Endodermal cell (in vitro differentiated cells): ENCODE measurements around the gene ERCC1. TPM values are rescaled to one million over a fixed set of nuclear protein-coding genes. Genes with fewer than 3 reads are reported as not detected.

Source experiments
- DNase-seq: peaks from one replicate; pipeline ENCODE4 v3.0.0-alpha.2; 2017
- H3K27ac ChIP-seq: 2 replicates; pipeline ENCODE4 v1.5.1; 2013; ENCODE audit warnings: mild to moderate bottlenecking, low read depth, low read length, moderate library complexity
- H3K27me3 ChIP-seq: 2 replicates; pipeline ENCODE4 v1.6.1; 2013; ENCODE audit warnings: mild to moderate bottlenecking, low read length, moderate library complexity; ENCODE audit not compliant: insufficient read depth, control insufficient read depth, poor library complexity, severe bottlenecking
- H3K36me3 ChIP-seq: 2 replicates; pipeline ENCODE4 v1.7.0; 2013; ENCODE audit warnings: mild to moderate bottlenecking, low read length, moderate library complexity; ENCODE audit not compliant: control insufficient read depth, insufficient read depth
- H3K4me1 ChIP-seq: one replicate; pipeline ENCODE4 v1.7.0; 2013; ENCODE audit warnings: low read length; ENCODE audit not compliant: control insufficient read depth, insufficient read depth
- H3K4me3 ChIP-seq: 2 replicates; pipeline ENCODE4 v1.5.1; 2013; ENCODE audit warnings: mild to moderate bottlenecking, low read length, moderate library complexity
- H3K9ac ChIP-seq: 2 replicates; pipeline ENCODE4 v1.6.1; 2013; ENCODE audit warnings: mild to moderate bottlenecking, low read length, moderate library complexity; ENCODE audit not compliant: poor library complexity, severe bottlenecking; ENCODE audit errors: extremely low read depth
- H3K9me3 ChIP-seq: 2 replicates; pipeline ENCODE4 v1.6.1; 2013; ENCODE audit warnings: mild to moderate bottlenecking, low read length, moderate library complexity; ENCODE audit not compliant: control insufficient read depth
- H3K27ac Mint-ChIP-seq: 2 replicates; pipeline ENCODE4 v1.8.0; 2020; ENCODE audit warnings: mixed read lengths
- H3K27me3 Mint-ChIP-seq: 2 replicates; pipeline ENCODE4 v1.8.0; 2021; ENCODE audit warnings: mild to moderate bottlenecking, mixed read lengths; ENCODE audit not compliant: insufficient read depth
- H3K36me3 Mint-ChIP-seq: 2 replicates; pipeline ENCODE4 v1.8.0; 2020; ENCODE audit warnings: low read depth, mixed read lengths
- H3K4me1 Mint-ChIP-seq: 2 replicates; pipeline ENCODE4 v1.8.0; 2020; ENCODE audit warnings: mixed read lengths
- H3K4me3 Mint-ChIP-seq: 2 replicates; pipeline ENCODE4 v1.8.0; 2020; ENCODE audit warnings: mild to moderate bottlenecking, moderate library complexity, mixed read lengths
- H3K9me3 Mint-ChIP-seq: 2 replicates; pipeline ENCODE4 v1.8.0; 2020; ENCODE audit warnings: mild to moderate bottlenecking, mixed read lengths
- CTCF ChIP-seq: fragments of 200-600 bp; sonication (generic); conservative IDR thresholded peaks from 2 replicates; pipeline ENCODE4 v1.5.0; 2021; ENCODE audit warnings: antibody characterized with exemption, mild to moderate bottlenecking
- WGBS, 2 experiments: methylation state at CpG; one replicate each; pipeline versions ENCODE4 v1.1.5 to v1.1.7; 2013; ENCODE audit warnings: missing lambda C conversion rate in 2 of 2, mixed read lengths in 1 of 2; ENCODE audit not compliant: insufficient coverage in 1 of 2, insufficient read length in 1 of 2; 5-methylcytosine and 5-hydroxymethylcytosine counted together
- total RNA-seq, 2 donors: library from RNA; stranded (reverse); fragmentation: NEBNext Ultra II Directional in 1 of 2; extraction: Animal tissue kit (Norgen Biotek cat#: 25700) in 1 of 2; gene quantifications; 2 replicates in 1 of 2; 3 replicates in 1 of 2; pipeline ENCODE4 v1.2.1, GENCODE V29; 2021

ERCC1 gene
- total RNA-seq, 2 donors from 2014 or later, result 53.5 to 63.6 TPM

- Histone ChIP-seq H3K36me3 (peaks cover 4% of the 10 kb centered on the region), H3K27me3 (no peaks in the 10 kb centered on the region), H3K4me3 (peak overlapping the region; percentile 91), H3K27ac (no peak overlapping the region), H3K9me3 (no peaks in the 10 kb centered on the region), H3K4me1 (peaks cover 2% of the 10 kb centered on the region), H3K9ac (peak overlapping the region; percentile 97)
- Mint-ChIP-seq H3K27ac (peak overlapping the region; percentile 99), H3K36me3 (peaks cover 7% of the 10 kb centered on the region), H3K9me3 (no peaks in the 10 kb centered on the region), H3K4me1 (peaks cover 20% of the 10 kb centered on the region), H3K4me3 (peak overlapping the region; percentile 86), H3K27me3 (peaks cover 6% of the 10 kb centered on the region)
- 0 to 11% methylated on average over 10 to 25 of the region's 25 CpGs for WGBS, 2 experiments
- peak; percentile 83 for TF ChIP-seq CTCF
- DNase-seq, result peak; percentile 97
Observed at GRCh38 chr19:45403781-45404556, 19.7 kb downstream of the ERCC1 start.

GRCh38 chr19:45403272-45403671 is 20.4 kb downstream of the ERCC1 start:
- Histone ChIP-seq H3K36me3 (peaks cover 4% of the 10 kb centered on the region), H3K9me3 (no peaks in the 10 kb centered on the region), H3K27ac (no peak overlapping the region), H3K4me3 (peak overlapping the region; percentile 91), H3K9ac (no peak overlapping the region), H3K4me1 (peaks cover 2% of the 10 kb centered on the region), H3K27me3 (no peaks in the 10 kb centered on the region)
- peaks cover 11% of the 10 kb centered on the region for H3K27me3 Mint-ChIP-seq
- peaks cover 2% of the 10 kb centered on the region for H3K36me3 Mint-ChIP-seq
- peak overlapping the region; percentile 86 for H3K4me3 Mint-ChIP-seq
- peaks cover 25% of the 10 kb centered on the region for H3K4me1 Mint-ChIP-seq
- no peaks in the 10 kb centered on the region for H3K9me3 Mint-ChIP-seq
- no peak for TF ChIP-seq CTCF
- peak overlapping the region; percentile 99 for H3K27ac Mint-ChIP-seq
- DNase-seq, result no peak
- 66 to 87% methylated on average over 4 of the region's 4 CpGs for WGBS, 2 experiments

- Histone ChIP-seq H3K27ac (no peak overlapping the region), H3K36me3 (peaks cover 9% of the 10 kb centered on the region), H3K9ac (peak overlapping the region; percentile 38), H3K27me3 (no peaks in the 10 kb centered on the region), H3K4me1 (peaks cover 6% of the 10 kb centered on the region), H3K4me3 (peak overlapping the region; percentile 91), H3K9me3 (no peaks in the 10 kb centered on the region)
- WGBS, 2 experiments, result 31 to 35% methylated on average over 22 to 40 of the region's 40 CpGs
- H3K36me3 Mint-ChIP-seq, result peaks cover 3% of the 10 kb centered on the region
- H3K27ac Mint-ChIP-seq, result peak overlapping the region; percentile 77
- peaks cover 25% of the 10 kb centered on the region for H3K4me1 Mint-ChIP-seq
- H3K9me3 Mint-ChIP-seq, result no peaks in the 10 kb centered on the region
- TF ChIP-seq CTCF, result peak; percentile 93
- peak; percentile 94 for DNase-seq
- peaks cover 19% of the 10 kb centered on the region for H3K27me3 Mint-ChIP-seq
- H3K4me3 Mint-ChIP-seq, result peak overlapping the region; percentile 86
Observed at GRCh38 chr19:45402298-45403061, 21.2 kb downstream of the ERCC1 start.
